SK-N-SH (cell line): ENCODE measurements around the gene SUCLG2. TPM values are rescaled to one million over a fixed set of nuclear protein-coding genes. Genes with fewer than 3 reads are reported as not detected.

Source experiments
- CTCF ChIA-PET: fragments of 300-600, 350-600 bp; formaldehyde crosslinking; extraction: SDS; loops from one replicate; lab custom pipeline; 2021; lab: Yijun Ruan, JAX
- POLR2A ChIA-PET: fragments of 350-600 bp; sonication (Branson Sonifier 250); formaldehyde crosslinking; extraction: SDS; loops from one replicate; lab custom pipeline; 2020; ENCODE audit warnings: antibody characterized with exemption, inconsistent platforms; lab: Yijun Ruan, JAX
- DNase-seq: peaks from one replicate; pipeline ENCODE4 v3.0.0; 2012
- H2AFZ ChIP-seq: fragments of 200-600 bp; sonication (generic); 2 replicates; pipeline ENCODE4 v1.8.1; 2016; ENCODE audit warnings: antibody characterized with exemption, mild to moderate bottlenecking, low read depth
- H3F3A ChIP-seq: fragments of 200-600 bp; sonication (generic); replicated peaks from 2 replicates; pipeline ENCODE3; 2016; ENCODE audit warnings: antibody characterized with exemption, mild to moderate bottlenecking; ENCODE audit not compliant: insufficient read depth
- H3K27ac ChIP-seq, 2 experiments: fragments of 200-500 bp in 1 of 2; fragments of 200-600 bp in 1 of 2; sonication (Bioruptor generic) in 1 of 2; sonication (generic), shearing (Covaris generic) in 1 of 2; 2 replicates each; pipeline versions ENCODE4 v1.5.1 to v1.6.1; 2014 to 2016; ENCODE audit warnings: low read depth in 2 of 2, inconsistent platforms in 1 of 2, low read length in 1 of 2, mild to moderate bottlenecking in 1 of 2, mixed read lengths in 1 of 2
- H3K27me3 ChIP-seq: fragments of 200-600 bp; sonication (generic), shearing (Covaris generic); 2 replicates; pipeline ENCODE4 v1.6.1; 2016; ENCODE audit warnings: mixed run types; ENCODE audit not compliant: insufficient read depth
- H3K36me3 ChIP-seq, 2 experiments: fragments of 200-500 bp in 1 of 2; fragments of 200-600 bp in 1 of 2; sonication (Bioruptor generic) in 1 of 2; sonication (generic) in 1 of 2; replicated peaks in 1 of 2; 2 replicates each; pipeline versions ENCODE3 to v1.5.1; 2014 to 2016; ENCODE audit warnings: low read length in 1 of 2, mild to moderate bottlenecking in 1 of 2; ENCODE audit not compliant: insufficient read depth in 2 of 2, control insufficient read depth in 1 of 2
- H3K4me1 ChIP-seq, 2 experiments: fragments of 200-500 bp in 1 of 2; fragments of 200-600 bp in 1 of 2; sonication (Bioruptor generic) in 1 of 2; sonication (generic), shearing (Covaris generic) in 1 of 2; 2 replicates each; pipeline versions ENCODE4 v1.5.1 to v1.6.1; 2014 to 2016; ENCODE audit warnings: low read depth in 1 of 2, low read length in 1 of 2, mixed run types in 1 of 2; ENCODE audit not compliant: insufficient read depth in 2 of 2, control insufficient read depth in 1 of 2
- H3K4me2 ChIP-seq: fragments of 200-600 bp; sonication (generic), shearing (Covaris generic); 2 replicates; pipeline ENCODE4 v1.6.1; 2017; ENCODE audit warnings: mixed run types
- H3K4me3 ChIP-seq, 2 experiments: fragments of 200-500 bp in 1 of 2; fragments of 200-600 bp in 1 of 2; sonication (Bioruptor generic) in 1 of 2; sonication (generic), shearing (Covaris generic) in 1 of 2; 2 replicates each; pipeline versions ENCODE4 v1.5.1 to v1.8.1; 2014 to 2016; ENCODE audit warnings: low read depth in 2 of 2, inconsistent platforms in 1 of 2, low read length in 1 of 2, mild to moderate bottlenecking in 1 of 2, mixed read lengths in 1 of 2, moderate library complexity in 1 of 2
- H3K79me2 ChIP-seq: fragments of 200-600 bp; sonication (generic); 2 replicates; pipeline ENCODE4 v1.8.1; 2017; ENCODE audit warnings: mild to moderate bottlenecking; ENCODE audit not compliant: insufficient read depth
- H3K9ac ChIP-seq: fragments of 200-600 bp; sonication (generic); 2 replicates; pipeline ENCODE4 v1.6.1; 2017; ENCODE audit warnings: mixed run types
- H3K9me2 ChIP-seq: fragments of 200-600 bp; sonication (generic); 2 replicates; pipeline ENCODE4 v1.6.1; 2017; ENCODE audit warnings: mixed run types
- H3K9me3 ChIP-seq: fragments of 200-600 bp; sonication (generic); 2 replicates; pipeline ENCODE4 v1.6.1; 2017; ENCODE audit warnings: mixed run types, mild to moderate bottlenecking, moderate library complexity
- H4K20me1 ChIP-seq: fragments of 200-600 bp; sonication (generic); 2 replicates; pipeline ENCODE4 v1.6.1; 2017; ENCODE audit warnings: mild to moderate bottlenecking, mixed run types; ENCODE audit not compliant: insufficient read depth
- CHD2 ChIP-seq: fragments of 150-350 bp; IDR thresholded peaks from 2 replicates; pipeline ENCODE4 v1.6.1; 2018; ENCODE audit warnings: low read length; ENCODE audit not compliant: partially characterized antibody
- EZH2phosphoT487 ChIP-seq: fragments of 200-600 bp; sonication (generic); IDR thresholded peaks from 2 replicates; pipeline ENCODE4 v1.6.1; 2017; ENCODE audit warnings: low read depth, mixed run types, mild to moderate bottlenecking, antibody characterized with exemption, moderate library complexity, borderline replicate concordance
- FOSL2 ChIP-seq: IDR thresholded peaks from 2 replicates; pipeline ENCODE4 v1.4.0; 2012; ENCODE audit warnings: low read depth, mild to moderate bottlenecking, moderate library complexity, borderline replicate concordance
- FOXJ3 ChIP-seq: sonication (generic); formaldehyde crosslinking; IDR thresholded peaks from 2 replicates; pipeline ENCODE4 v1.5.1; 2020; ENCODE audit warnings: mild to moderate bottlenecking, missing genetic modification reagents
- GABPA ChIP-seq: IDR thresholded peaks from 2 replicates; pipeline ENCODE4 v1.4.0; 2012; ENCODE audit warnings: low read depth, mild to moderate bottlenecking
- GATA2 ChIP-seq: sonication (generic); formaldehyde crosslinking; IDR thresholded peaks from 2 replicates; pipeline ENCODE4 v1.5.0; 2020; ENCODE audit warnings: mild to moderate bottlenecking, missing genetic modification reagents
- RAD21 ChIP-seq: IDR thresholded peaks from 2 replicates; pipeline ENCODE4 v1.6.1; 2012; ENCODE audit warnings: mild to moderate bottlenecking, low read length
- RFX5 ChIP-seq: IDR thresholded peaks from 2 replicates; pipeline ENCODE4 v1.6.1; 2012; ENCODE audit warnings: mild to moderate bottlenecking, improper control_type of control experiment, low read length
- SMC3 ChIP-seq: IDR thresholded peaks from 2 replicates; pipeline ENCODE4 v1.6.1; 2012; ENCODE audit warnings: low read depth, low read length, improper control_type of control experiment
- WGBS: methylation state at CpG from one replicate; pipeline ENCODE4 v1.1.6; 2017; ENCODE audit warnings: low lambda C conversion rate; 5-methylcytosine and 5-hydroxymethylcytosine counted together
- polyA plus RNA-seq, 3 experiments: library from polyadenylated mRNA; depleted of rRNA; stranded (reverse); fragments of >200 nt; gene quantifications; 2 replicates each; pipeline ENCODE4 v1.2.3, GENCODE V29; 2012
- TF ChIP-seq, protein P1 (sequence below): IDR thresholded peaks from 2 replicates; pipeline ENCODE4 v1.6.1; 2012; ENCODE audit warnings: mild to moderate bottlenecking, low read depth, low read length, moderate library complexity
- TF ChIP-seq, protein P2 (sequence below): fragments of 200-600 bp; sonication (generic); IDR thresholded peaks from 2 replicates; pipeline ENCODE4 v1.6.1; 2017; ENCODE audit warnings: antibody characterized with exemption, mild to moderate bottlenecking, moderate library complexity
- TF ChIP-seq, protein P3 (sequence below): IDR thresholded peaks from 2 replicates; pipeline ENCODE4 v1.4.0; 2012; ENCODE audit warnings: low read depth, borderline replicate concordance

Gene SUCLG2
- polyA plus RNA-seq, 1 of the 3 experiments (the other 2 are of a cell fraction), result 20.2 TPM

DNA sequence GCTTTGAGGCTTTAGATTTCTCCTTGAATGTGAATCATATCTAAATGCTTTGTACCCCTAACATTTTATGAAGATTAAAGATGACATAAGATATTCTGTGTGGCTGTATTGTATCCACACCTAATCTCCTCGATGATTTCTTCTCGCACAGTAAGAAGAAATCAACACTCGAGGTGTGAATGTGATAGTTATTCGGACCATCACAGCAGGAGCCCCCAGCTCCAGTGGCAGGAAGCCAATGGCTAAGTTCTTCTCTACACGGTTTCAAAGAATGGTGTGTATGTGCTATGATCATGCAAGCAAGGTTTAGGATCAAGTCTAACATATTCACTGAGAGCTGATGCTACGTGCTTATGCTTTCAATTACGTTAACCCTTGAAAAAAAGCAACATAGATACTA lies 271.0 kb downstream of the SUCLG2 start:
- Histone ChIP-seq H2AFZ (no peak overlapping the region), H3F3A (no peaks in the 10 kb centered on the region), H3K9ac (no peak overlapping the region), H3K9me3 (no peaks in the 10 kb centered on the region), H3K4me1 (no peaks in the 10 kb centered on the region), H4K20me1 (no peaks in the 10 kb centered on the region), H3K27me3 (no peaks in the 10 kb centered on the region), H3K79me2 (no peaks in the 10 kb centered on the region), H3K4me3 (no peak overlapping the region), H3K36me3 (no peaks in the 10 kb centered on the region), H3K4me2 (no peak overlapping the region), H3K27ac (no peak overlapping the region), H3K9me2 (no peaks in the 10 kb centered on the region)
- POLR2A ChIA-PET, result no interaction called here
- WGBS, result 92% methylated on average over 7 of the region's 7 CpGs
- TF ChIP-seq CHD2 (no peak), FOXJ3 (no peak)
- TF ChIP-seq, protein P1, sequence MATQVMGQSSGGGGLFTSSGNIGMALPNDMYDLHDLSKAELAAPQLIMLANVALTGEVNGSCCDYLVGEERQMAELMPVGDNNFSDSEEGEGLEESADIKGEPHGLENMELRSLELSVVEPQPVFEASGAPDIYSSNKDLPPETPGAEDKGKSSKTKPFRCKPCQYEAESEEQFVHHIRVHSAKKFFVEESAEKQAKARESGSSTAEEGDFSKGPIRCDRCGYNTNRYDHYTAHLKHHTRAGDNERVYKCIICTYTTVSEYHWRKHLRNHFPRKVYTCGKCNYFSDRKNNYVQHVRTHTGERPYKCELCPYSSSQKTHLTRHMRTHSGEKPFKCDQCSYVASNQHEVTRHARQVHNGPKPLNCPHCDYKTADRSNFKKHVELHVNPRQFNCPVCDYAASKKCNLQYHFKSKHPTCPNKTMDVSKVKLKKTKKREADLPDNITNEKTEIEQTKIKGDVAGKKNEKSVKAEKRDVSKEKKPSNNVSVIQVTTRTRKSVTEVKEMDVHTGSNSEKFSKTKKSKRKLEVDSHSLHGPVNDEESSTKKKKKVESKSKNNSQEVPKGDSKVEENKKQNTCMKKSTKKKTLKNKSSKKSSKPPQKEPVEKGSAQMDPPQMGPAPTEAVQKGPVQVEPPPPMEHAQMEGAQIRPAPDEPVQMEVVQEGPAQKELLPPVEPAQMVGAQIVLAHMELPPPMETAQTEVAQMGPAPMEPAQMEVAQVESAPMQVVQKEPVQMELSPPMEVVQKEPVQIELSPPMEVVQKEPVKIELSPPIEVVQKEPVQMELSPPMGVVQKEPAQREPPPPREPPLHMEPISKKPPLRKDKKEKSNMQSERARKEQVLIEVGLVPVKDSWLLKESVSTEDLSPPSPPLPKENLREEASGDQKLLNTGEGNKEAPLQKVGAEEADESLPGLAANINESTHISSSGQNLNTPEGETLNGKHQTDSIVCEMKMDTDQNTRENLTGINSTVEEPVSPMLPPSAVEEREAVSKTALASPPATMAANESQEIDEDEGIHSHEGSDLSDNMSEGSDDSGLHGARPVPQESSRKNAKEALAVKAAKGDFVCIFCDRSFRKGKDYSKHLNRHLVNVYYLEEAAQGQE, result no peak
- no peak for DNase-seq
- CTCF ChIA-PET, result interaction anchor here (0.9 to 12.0 kb wide), 10 partner anchors 10 to 1510 kb away, joined by 3 to 159 read pairs (median 6); no protein-coding TSS in a partner anchor

DNA sequence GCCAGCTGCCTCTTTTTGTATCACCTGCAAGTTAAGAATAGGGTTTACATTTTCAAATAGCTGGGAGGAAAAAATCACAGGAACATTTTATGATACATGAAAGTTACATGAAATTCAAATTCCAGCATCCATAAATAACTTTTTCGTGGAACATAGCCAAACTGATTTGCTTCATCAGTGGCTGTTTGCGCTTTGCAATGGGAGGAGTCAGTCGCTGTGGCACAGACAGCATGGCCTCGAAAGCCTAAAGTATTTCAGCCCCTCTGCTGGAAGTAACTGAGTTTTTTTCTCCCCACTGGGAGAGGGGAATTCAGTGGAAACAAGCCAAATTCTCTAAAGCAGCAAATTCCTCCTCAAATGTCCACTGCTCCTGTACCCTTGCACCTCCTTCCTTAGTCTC lies 271.9 kb downstream of the SUCLG2 start:
- no peak for TF ChIP-seq GABPA
- 67% methylated on average over 4 of the region's 4 CpGs for WGBS
- POLR2A ChIA-PET, result no interaction called here

DNA sequence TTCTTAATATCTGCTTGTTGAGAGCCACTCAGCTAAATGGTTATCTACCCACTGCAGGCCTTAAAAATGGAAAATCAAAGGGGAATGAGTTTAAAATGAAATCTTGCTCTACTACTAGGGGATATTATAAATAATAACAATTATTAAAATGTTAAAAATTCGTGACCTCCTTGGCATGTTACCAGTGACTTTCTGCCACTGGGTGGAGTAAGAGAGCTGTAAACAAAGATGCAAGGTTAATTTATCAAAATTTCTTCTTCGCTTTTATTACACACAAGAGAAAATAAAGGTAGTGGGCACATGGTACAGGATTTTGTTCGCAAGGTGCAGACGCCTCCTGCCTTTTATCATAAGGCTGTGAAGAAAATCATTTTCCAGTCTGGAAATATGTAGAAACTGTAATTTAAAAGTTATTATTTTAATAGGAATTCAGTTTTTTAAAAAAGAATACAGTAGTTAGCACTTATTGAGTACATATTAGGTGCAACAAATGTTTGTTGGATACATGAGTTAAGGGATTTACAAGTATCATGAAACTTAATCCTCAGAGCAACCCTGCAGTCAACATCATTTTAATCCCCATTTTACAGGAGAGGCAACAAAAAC lies 272.6 kb downstream of the SUCLG2 start:
- ChIA-PET CTCF (interaction anchor here (0.7 to 12.0 kb wide), 19 partner anchors 18 to 1580 kb away, joined by 3 to 159 read pairs (median 4); no protein-coding TSS in a partner anchor), POLR2A (no interaction called here)
- H3K27ac ChIP-seq, result no peak overlapping the region
- 53% methylated on average over 4 of the region's 4 CpGs for WGBS
- H3K9me3 ChIP-seq, result no peaks in the 10 kb centered on the region
- no peaks in the 10 kb centered on the region for H3K9me2 ChIP-seq
- peak; percentile 23 for DNase-seq
- no peaks in the 10 kb centered on the region for H3K4me1 ChIP-seq
- H3K4me3 ChIP-seq, result no peak overlapping the region
- no peaks in the 10 kb centered on the region for H3K79me2 ChIP-seq
- H3K4me2 ChIP-seq, result no peak overlapping the region
- H4K20me1 ChIP-seq, result no peaks in the 10 kb centered on the region
- H2AFZ ChIP-seq, result no peak overlapping the region
- no peaks in the 10 kb centered on the region for H3K36me3 ChIP-seq
- H3K27me3 ChIP-seq, result no peaks in the 10 kb centered on the region
- no peak overlapping the region for H3K9ac ChIP-seq
- no peaks in the 10 kb centered on the region for H3F3A ChIP-seq
- TF ChIP-seq FOSL2 (no peak), FOXJ3 (no peak), RFX5 (no peak), CHD2 (no peak), EZH2phosphoT487 (no peak), GABPA (no peak), RAD21 (peak; percentile 83), SMC3 (peak; percentile 58), GATA2 (CRISPR knock-in tag) (no peak)
- TF ChIP-seq, protein P2, sequence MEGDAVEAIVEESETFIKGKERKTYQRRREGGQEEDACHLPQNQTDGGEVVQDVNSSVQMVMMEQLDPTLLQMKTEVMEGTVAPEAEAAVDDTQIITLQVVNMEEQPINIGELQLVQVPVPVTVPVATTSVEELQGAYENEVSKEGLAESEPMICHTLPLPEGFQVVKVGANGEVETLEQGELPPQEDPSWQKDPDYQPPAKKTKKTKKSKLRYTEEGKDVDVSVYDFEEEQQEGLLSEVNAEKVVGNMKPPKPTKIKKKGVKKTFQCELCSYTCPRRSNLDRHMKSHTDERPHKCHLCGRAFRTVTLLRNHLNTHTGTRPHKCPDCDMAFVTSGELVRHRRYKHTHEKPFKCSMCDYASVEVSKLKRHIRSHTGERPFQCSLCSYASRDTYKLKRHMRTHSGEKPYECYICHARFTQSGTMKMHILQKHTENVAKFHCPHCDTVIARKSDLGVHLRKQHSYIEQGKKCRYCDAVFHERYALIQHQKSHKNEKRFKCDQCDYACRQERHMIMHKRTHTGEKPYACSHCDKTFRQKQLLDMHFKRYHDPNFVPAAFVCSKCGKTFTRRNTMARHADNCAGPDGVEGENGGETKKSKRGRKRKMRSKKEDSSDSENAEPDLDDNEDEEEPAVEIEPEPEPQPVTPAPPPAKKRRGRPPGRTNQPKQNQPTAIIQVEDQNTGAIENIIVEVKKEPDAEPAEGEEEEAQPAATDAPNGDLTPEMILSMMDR, result peak; percentile 83
- TF ChIP-seq, protein P3, sequence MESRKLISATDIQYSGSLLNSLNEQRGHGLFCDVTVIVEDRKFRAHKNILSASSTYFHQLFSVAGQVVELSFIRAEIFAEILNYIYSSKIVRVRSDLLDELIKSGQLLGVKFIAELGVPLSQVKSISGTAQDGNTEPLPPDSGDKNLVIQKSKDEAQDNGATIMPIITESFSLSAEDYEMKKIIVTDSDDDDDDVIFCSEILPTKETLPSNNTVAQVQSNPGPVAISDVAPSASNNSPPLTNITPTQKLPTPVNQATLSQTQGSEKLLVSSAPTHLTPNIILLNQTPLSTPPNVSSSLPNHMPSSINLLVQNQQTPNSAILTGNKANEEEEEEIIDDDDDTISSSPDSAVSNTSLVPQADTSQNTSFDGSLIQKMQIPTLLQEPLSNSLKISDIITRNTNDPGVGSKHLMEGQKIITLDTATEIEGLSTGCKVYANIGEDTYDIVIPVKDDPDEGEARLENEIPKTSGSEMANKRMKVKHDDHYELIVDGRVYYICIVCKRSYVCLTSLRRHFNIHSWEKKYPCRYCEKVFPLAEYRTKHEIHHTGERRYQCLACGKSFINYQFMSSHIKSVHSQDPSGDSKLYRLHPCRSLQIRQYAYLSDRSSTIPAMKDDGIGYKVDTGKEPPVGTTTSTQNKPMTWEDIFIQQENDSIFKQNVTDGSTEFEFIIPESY, result no peak

More for the DNA sequence above, 271.9 kb downstream of the SUCLG2 start:
- no peak overlapping the region for H3K9ac ChIP-seq
- no peaks in the 10 kb centered on the region for H3K27me3 ChIP-seq
- no peak overlapping the region for H2AFZ ChIP-seq
- no peaks in the 10 kb centered on the region for H3K4me1 ChIP-seq
- H3F3A ChIP-seq, result no peaks in the 10 kb centered on the region
- H3K27ac ChIP-seq, result no peak overlapping the region
- H3K79me2 ChIP-seq, result no peaks in the 10 kb centered on the region
- H3K9me3 ChIP-seq, result no peaks in the 10 kb centered on the region
- no peak for DNase-seq
- no peaks in the 10 kb centered on the region for H3K9me2 ChIP-seq
- no peak overlapping the region for H3K4me3 ChIP-seq
- H4K20me1 ChIP-seq, result no peaks in the 10 kb centered on the region
- CTCF ChIA-PET, result interaction anchor here (0.8 to 12.0 kb wide), 13 partner anchors 9 to 1579 kb away, joined by 3 to 159 read pairs (median 5); no protein-coding TSS in a partner anchor
- no peaks in the 10 kb centered on the region for H3K36me3 ChIP-seq
- no peak overlapping the region for H3K4me2 ChIP-seq
